GM18909 (cell line): Measurements from ENCODE around the gene CBLB.
A peak's percentile ranks its signal among the peaks of the same experiment; 100 is the strongest.

Source experiments
- ATAC-seq: cut with Tn5 transposase; IDR thresholded peaks from one replicate; pipeline ENCODE4 v1.9.1; 2021; ENCODE audit warnings: mild to moderate bottlenecking; ENCODE audit not compliant: unreplicated experiment, poor library complexity

Gene CBLB

GRCh38 chr3:105876780-105877327, 8.0 kb upstream of the CBLB start:
- peak; percentile 57 for ATAC-seq

- no peak for ATAC-seq
Observed at GRCh38 chr3:105869861-105870755, 1.3 kb upstream of the CBLB start.

- no peak for ATAC-seq
Observed at GRCh38 chr3:105869531-105869833, 670 bp upstream of the CBLB start.

GRCh38 chr3:105868431-105868741, 426 bp downstream of the CBLB start:
- peak; percentile 14 for ATAC-seq

- no peak for ATAC-seq
Observed at GRCh38 chr3:105867712-105868430, 941 bp downstream of the CBLB start.

- peak; percentile 36 for ATAC-seq
Observed at GRCh38 chr3:105866656-105867653, 1.9 kb downstream of the CBLB start.

- no peak for ATAC-seq
Observed at GRCh38 chr3:105865867-105866350, 2.9 kb downstream of the CBLB start.

GRCh38 chr3:105865016-105865623, 3.7 kb downstream of the CBLB start:
- ATAC-seq, result no peak

- no peak for ATAC-seq
Observed at GRCh38 chr3:105864212-105864611, 4.6 kb downstream of the CBLB start.

- ATAC-seq, result no peak
Observed at GRCh38 chr3:105863608-105864007, 5.2 kb downstream of the CBLB start.

GRCh38 chr3:105862217-105862616, 6.6 kb downstream of the CBLB start:
- ATAC-seq, result peak; percentile 68

- no peak for ATAC-seq
Observed at GRCh38 chr3:105860641-105861040, 8.2 kb downstream of the CBLB start.

GRCh38 chr3:105858017-105858416, 10.8 kb downstream of the CBLB start:
- no peak for ATAC-seq

- ATAC-seq, result no peak
Observed at GRCh38 chr3:105857601-105858000, 11.2 kb downstream of the CBLB start.

- no peak for ATAC-seq
Observed at GRCh38 chr3:105856605-105857004, 12.2 kb downstream of the CBLB start.

GRCh38 chr3:105853801-105854432, 14.9 kb downstream of the CBLB start:
- ATAC-seq, result peak; percentile 98

- ATAC-seq, result no peak
Observed at GRCh38 chr3:105851582-105851981, 17.2 kb downstream of the CBLB start.

GRCh38 chr3:105851176-105851575, 17.6 kb downstream of the CBLB start:
- no peak for ATAC-seq

- ATAC-seq, result no peak
Observed at GRCh38 chr3:105850593-105850992, 18.2 kb downstream of the CBLB start.
